HepG2 (cell line): ENCODE results near the gene PRKAG1. TPM values are rescaled to one million over a fixed set of nuclear protein-coding genes. Genes with fewer than 3 reads are reported as not detected.
A peak's percentile ranks its signal among the peaks of the same experiment; 100 is the strongest.

Source experiments
- AGO2 ChIP-seq: fragments of 200-400 bp; formaldehyde crosslinking; optimal IDR thresholded peaks from 2 replicates; pipeline ENCODE3; 2017; ENCODE audit warnings: mild to moderate bottlenecking, low read depth, low read length, moderate library complexity
- ATAD3A ChIP-seq: sonication (generic); formaldehyde crosslinking; IDR thresholded peaks from 2 replicates; pipeline ENCODE4 v1.4.0; 2020; ENCODE audit warnings: missing genetic modification reagents
- ATF2 ChIP-seq: sonication (generic); formaldehyde crosslinking; IDR thresholded peaks from 2 replicates; pipeline ENCODE4 v1.4.0; 2020; ENCODE audit warnings: missing genetic modification reagents
- HDAC6 ChIP-seq: fragments of 200-600 bp; sonication (generic); IDR thresholded peaks from 2 replicates; pipeline ENCODE4 v1.7.0; 2017; ENCODE audit warnings: mild to moderate bottlenecking, antibody characterized with exemption, low read length, low read depth
- HNRNPH1 ChIP-seq: fragments of 200-400 bp; formaldehyde crosslinking; optimal IDR thresholded peaks from 2 replicates; pipeline ENCODE3; 2017; ENCODE audit warnings: mild to moderate bottlenecking, low read depth, low read length
- KMT2B ChIP-seq: IDR thresholded peaks from 2 replicates; pipeline ENCODE4 v1.6.1; 2016; ENCODE audit warnings: missing genetic modification reagents, missing compliant biosample characterization
- PHF20 ChIP-seq: sonication (generic); formaldehyde crosslinking; IDR thresholded peaks from 2 replicates; pipeline ENCODE4 v1.5.0; 2020; ENCODE audit warnings: mild to moderate bottlenecking, missing genetic modification reagents
- TCF12 ChIP-seq, 2 experiments: fragments of 450-650 bp in 1 of 2; sonication (generic) in 1 of 2; formaldehyde crosslinking in 1 of 2; IDR thresholded peaks; 2 replicates each; pipeline versions ENCODE4 v1.6.1 to v1.8.0; 2017 to 2022; ENCODE audit warnings: antibody characterized with exemption in 1 of 2, mild to moderate bottlenecking in 1 of 2, missing genetic modification reagents in 1 of 2, moderate library complexity in 1 of 2
- ZNF331 ChIP-seq: sonication (generic); formaldehyde crosslinking; IDR thresholded peaks from 2 replicates; pipeline ENCODE4 v1.4.0; 2020; ENCODE audit warnings: missing genetic modification reagents
- ZNF335 ChIP-seq: sonication (generic); formaldehyde crosslinking; IDR thresholded peaks from 2 replicates; pipeline ENCODE4 v1.4.0; 2020; ENCODE audit warnings: missing genetic modification reagents
- ZNF543 ChIP-seq: sonication (generic); formaldehyde crosslinking; IDR thresholded peaks from 2 replicates; pipeline ENCODE4 v1.4.0; 2020; ENCODE audit warnings: mild to moderate bottlenecking, missing genetic modification reagents
- ZNF558 ChIP-seq: sonication (generic); formaldehyde crosslinking; IDR thresholded peaks from 2 replicates; pipeline ENCODE4 v1.9.0; 2022; ENCODE audit warnings: mild to moderate bottlenecking, missing genetic modification reagents, borderline replicate concordance
- ZNF574 ChIP-seq: sonication (generic); formaldehyde crosslinking; IDR thresholded peaks from 2 replicates; pipeline ENCODE4 v1.4.0; 2020; ENCODE audit warnings: missing genetic modification reagents
- ZNF724P ChIP-seq: sonication (generic); formaldehyde crosslinking; IDR thresholded peaks from 2 replicates; pipeline ENCODE4 v1.8.0; 2022; ENCODE audit warnings: missing genetic modification reagents, borderline replicate concordance
- ZNF83 ChIP-seq: sonication (generic); formaldehyde crosslinking; IDR thresholded peaks from 2 replicates; pipeline ENCODE4 v1.4.0; 2020; ENCODE audit warnings: missing genetic modification reagents, mild to moderate bottlenecking, borderline replicate concordance
- polyA plus RNA-seq, 8 experiments: library from polyadenylated mRNA; depleted of rRNA in 3 of 8; stranded (reverse) in 7 of 8; unstranded in 1 of 8; fragments of >200 nt; fragmentation: Illumina TruSeq in 4 of 8; extraction: Trizol in 4 of 8; gene quantifications; 2 replicates each; pipeline versions ENCODE4 v1.2.1 to v1.2.3, GENCODE V29; 2011 to 2016; ENCODE audit warnings: low read depth in 4 of 8, missing spikeins in 1 of 8, mixed read lengths in 1 of 8; ENCODE audit not compliant: insufficient read depth in 1 of 8
- total RNA-seq, 5 experiments: library from RNA; depleted of rRNA; stranded (reverse); fragments of >200 nt; fragmentation: Illumina TruSeq; extraction: Trizol; gene quantifications; 2 replicates each; pipeline ENCODE4 v1.2.3, GENCODE V29; 2016; ENCODE audit warnings: low read depth in 1 of 5
- TF ChIP-seq, protein P1 (sequence below): sonication (generic); formaldehyde crosslinking; IDR thresholded peaks from 2 replicates; pipeline ENCODE4 v1.4.0; 2020; ENCODE audit warnings: missing genetic modification reagents
- TF ChIP-seq, protein P2 (sequence below): sonication (generic); formaldehyde crosslinking; IDR thresholded peaks from 2 replicates; pipeline ENCODE4 v1.5.1; 2020; ENCODE audit warnings: missing genetic modification reagents, mild to moderate bottlenecking, borderline replicate concordance

Gene PRKAG1
- total and polyA plus RNA-seq, 2 of the 13 experiments (the other 11 are each of a cell fraction or from before 2014, with no cell fraction given): 26.1 to 32.8 TPM

DNA sequence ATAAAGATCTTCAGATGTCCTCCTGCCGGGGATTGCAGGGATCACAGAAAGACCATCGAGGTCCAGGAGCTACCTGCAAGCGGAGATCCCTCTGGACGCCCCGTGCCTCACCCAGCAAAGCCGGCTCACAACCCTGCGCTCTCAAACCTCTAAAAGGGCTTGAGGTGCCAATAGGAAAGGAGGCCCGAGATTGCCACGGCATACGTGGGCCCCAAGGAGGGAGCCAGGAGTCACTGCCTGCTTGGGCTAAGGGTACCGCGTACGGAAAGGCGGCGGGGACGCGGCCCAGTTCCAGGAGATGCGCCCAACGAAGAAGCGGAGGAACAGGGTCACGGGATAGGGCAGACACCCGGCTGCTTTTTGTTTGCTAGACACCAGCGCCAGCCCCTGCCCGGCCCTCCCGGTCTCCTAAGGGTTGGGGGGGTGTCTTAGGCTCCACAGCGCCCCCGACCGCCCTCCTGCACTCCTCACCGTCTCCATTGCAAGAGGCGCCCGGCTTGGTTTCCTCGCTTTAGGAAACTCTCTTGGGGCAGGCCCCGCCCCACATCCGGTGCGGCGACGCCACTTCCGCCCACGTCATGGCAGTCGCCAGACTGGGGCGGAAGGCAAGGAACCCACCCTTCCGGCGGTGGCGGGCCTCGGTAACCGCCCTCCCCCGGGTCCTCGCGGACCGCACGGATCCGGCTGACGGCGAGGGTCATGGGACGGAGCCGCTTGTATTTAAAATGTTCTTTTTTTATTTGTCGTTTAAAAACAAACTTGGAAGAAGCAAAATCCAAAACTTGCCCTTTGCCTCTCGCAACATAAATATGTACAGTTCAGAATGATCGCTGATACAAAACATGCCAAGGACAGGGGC lies at the start of gene PRKAG1 (continued):
- TF ChIP-seq TCF12 (IDR thresholded peaks at IDR 0.05) (no peak), TCF12 (CRISPR knock-in tag; IDR thresholded peaks at IDR 0.05) (no peak), HNRNPH1 (no peak), ATAD3A (no peak), ZNF724P (no peak), KMT2B (peak; percentile 83), HDAC6 (no peak), ZNF83 (CRISPR knock-in tag) (0 out of 2 replicates have a peak, but pooled peaks have one; percentile 26), ZNF331 (CRISPR knock-in tag) (peak; percentile 73), PHF20 (CRISPR knock-in tag) (peak; percentile 88), ZNF574 (CRISPR knock-in tag) (peak; percentile 89), ZNF335 (CRISPR knock-in tag) (peak; percentile 39; the same call in 1 of the 2 replicates), ZNF558 (CRISPR knock-in tag) (0 out of 2 replicates have a peak, but pooled peaks have one; percentile 31), ATF2 (CRISPR knock-in tag) (peak; percentile 61; the same call in 1 of the 2 replicates), AGO2 (peak; percentile 99), ZNF543 (CRISPR knock-in tag) (peak; percentile 45; the same call in 1 of the 2 replicates)
- TF ChIP-seq, protein P1, sequence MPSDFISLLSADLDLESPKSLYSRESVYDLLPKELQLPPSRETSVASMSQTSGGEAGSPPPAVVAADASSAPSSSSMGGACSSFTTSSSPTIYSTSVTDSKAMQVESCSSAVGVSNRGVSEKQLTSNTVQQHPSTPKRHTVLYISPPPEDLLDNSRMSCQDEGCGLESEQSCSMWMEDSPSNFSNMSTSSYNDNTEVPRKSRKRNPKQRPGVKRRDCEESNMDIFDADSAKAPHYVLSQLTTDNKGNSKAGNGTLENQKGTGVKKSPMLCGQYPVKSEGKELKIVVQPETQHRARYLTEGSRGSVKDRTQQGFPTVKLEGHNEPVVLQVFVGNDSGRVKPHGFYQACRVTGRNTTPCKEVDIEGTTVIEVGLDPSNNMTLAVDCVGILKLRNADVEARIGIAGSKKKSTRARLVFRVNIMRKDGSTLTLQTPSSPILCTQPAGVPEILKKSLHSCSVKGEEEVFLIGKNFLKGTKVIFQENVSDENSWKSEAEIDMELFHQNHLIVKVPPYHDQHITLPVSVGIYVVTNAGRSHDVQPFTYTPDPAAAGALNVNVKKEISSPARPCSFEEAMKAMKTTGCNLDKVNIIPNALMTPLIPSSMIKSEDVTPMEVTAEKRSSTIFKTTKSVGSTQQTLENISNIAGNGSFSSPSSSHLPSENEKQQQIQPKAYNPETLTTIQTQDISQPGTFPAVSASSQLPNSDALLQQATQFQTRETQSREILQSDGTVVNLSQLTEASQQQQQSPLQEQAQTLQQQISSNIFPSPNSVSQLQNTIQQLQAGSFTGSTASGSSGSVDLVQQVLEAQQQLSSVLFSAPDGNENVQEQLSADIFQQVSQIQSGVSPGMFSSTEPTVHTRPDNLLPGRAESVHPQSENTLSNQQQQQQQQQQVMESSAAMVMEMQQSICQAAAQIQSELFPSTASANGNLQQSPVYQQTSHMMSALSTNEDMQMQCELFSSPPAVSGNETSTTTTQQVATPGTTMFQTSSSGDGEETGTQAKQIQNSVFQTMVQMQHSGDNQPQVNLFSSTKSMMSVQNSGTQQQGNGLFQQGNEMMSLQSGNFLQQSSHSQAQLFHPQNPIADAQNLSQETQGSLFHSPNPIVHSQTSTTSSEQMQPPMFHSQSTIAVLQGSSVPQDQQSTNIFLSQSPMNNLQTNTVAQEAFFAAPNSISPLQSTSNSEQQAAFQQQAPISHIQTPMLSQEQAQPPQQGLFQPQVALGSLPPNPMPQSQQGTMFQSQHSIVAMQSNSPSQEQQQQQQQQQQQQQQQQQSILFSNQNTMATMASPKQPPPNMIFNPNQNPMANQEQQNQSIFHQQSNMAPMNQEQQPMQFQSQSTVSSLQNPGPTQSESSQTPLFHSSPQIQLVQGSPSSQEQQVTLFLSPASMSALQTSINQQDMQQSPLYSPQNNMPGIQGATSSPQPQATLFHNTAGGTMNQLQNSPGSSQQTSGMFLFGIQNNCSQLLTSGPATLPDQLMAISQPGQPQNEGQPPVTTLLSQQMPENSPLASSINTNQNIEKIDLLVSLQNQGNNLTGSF: 0 out of 2 replicates have a peak, but pooled peaks have one; percentile 39
- TF ChIP-seq, protein P2, sequence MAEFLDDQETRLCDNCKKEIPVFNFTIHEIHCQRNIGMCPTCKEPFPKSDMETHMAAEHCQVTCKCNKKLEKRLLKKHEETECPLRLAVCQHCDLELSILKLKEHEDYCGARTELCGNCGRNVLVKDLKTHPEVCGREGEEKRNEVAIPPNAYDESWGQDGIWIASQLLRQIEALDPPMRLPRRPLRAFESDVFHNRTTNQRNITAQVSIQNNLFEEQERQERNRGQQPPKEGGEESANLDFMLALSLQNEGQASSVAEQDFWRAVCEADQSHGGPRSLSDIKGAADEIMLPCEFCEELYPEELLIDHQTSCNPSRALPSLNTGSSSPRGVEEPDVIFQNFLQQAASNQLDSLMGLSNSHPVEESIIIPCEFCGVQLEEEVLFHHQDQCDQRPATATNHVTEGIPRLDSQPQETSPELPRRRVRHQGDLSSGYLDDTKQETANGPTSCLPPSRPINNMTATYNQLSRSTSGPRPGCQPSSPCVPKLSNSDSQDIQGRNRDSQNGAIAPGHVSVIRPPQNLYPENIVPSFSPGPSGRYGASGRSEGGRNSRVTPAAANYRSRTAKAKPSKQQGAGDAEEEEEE (CRISPR knock-in tag): peak; percentile 54; the same call in 1 of the 2 replicates
